Endothelial cell of umbilical vein (primary cell): ENCODE measurements around the gene AKR7A3. TPM values are rescaled to one million over a fixed set of nuclear protein-coding genes. Genes with fewer than 3 reads are reported as not detected.

Source experiments
- BruUV-seq: library from RNA; stranded (reverse); fragments of 400-500 nt; replicated peaks from 2 replicates; lab custom pipeline; 2021; lab: Mats Ljungman, UMichigan
- CTCF ChIA-PET: fragments of 300-600, 350-600 bp; sonication (Branson Sonifier 250); formaldehyde crosslinking; loops from one replicate; lab custom pipeline; 2021; ENCODE audit warnings: antibody characterized with exemption, inconsistent platforms; lab: Charles Lee
- POLR2A ChIA-PET: fragments of 300-600, 350-600 bp; sonication (Branson Sonifier 250); formaldehyde crosslinking; loops from one replicate; lab custom pipeline; 2021; ENCODE audit warnings: antibody characterized with exemption, inconsistent platforms; lab: Charles Lee
- DNase-seq: peaks from one replicate; pipeline ENCODE4 v3.0.0-alpha.2; 2011; ENCODE audit warnings: low read depth, low spot score
- FAIRE-seq: peaks from 2 replicates; lab custom pipeline; 2011; peaks lifted over from hg19 to GRCh38; lab: Jason Lieb, UNC
- H2AFZ ChIP-seq: 2 replicates; pipeline ENCODE4 v1.6.0; 2012; ENCODE audit warnings: low read depth, low read length, control low read depth, inconsistent platforms
- H3K27ac ChIP-seq: 2 replicates; pipeline ENCODE4 v1.5.1; 2011; ENCODE audit warnings: low read depth, mild to moderate bottlenecking, control low read depth, low read length, moderate library complexity; ENCODE audit not compliant: insufficient read depth
- H3K27me3 ChIP-seq, 2 experiments: 2 replicates each; pipeline versions ENCODE4 v1.6.0 to v1.6.1; 2011; ENCODE audit warnings: low read length in 2 of 2, mixed read lengths in 1 of 2; ENCODE audit not compliant: control insufficient read depth in 2 of 2, insufficient read depth in 2 of 2
- H3K36me3 ChIP-seq, 2 experiments: 2 replicates in 1 of 2; 3 replicates in 1 of 2; pipeline ENCODE4 v1.5.1; 2011; ENCODE audit warnings: low read length in 2 of 2, mild to moderate bottlenecking in 1 of 2, moderate library complexity in 1 of 2; ENCODE audit not compliant: control insufficient read depth in 2 of 2, insufficient read depth in 2 of 2; ENCODE audit errors: extremely low read depth in 1 of 2
- H3K4me1 ChIP-seq: 3 replicates; pipeline ENCODE4 v1.5.1; 2011; ENCODE audit warnings: mild to moderate bottlenecking, low read length; ENCODE audit not compliant: control insufficient read depth, insufficient read depth; ENCODE audit errors: extremely low read depth
- H3K4me2 ChIP-seq: 2 replicates; pipeline ENCODE4 v1.6.1; 2011; ENCODE audit warnings: low read length, control low read depth, mixed read lengths; ENCODE audit not compliant: insufficient read depth
- H3K4me3 ChIP-seq, 3 experiments: fragments of 200-600 bp in 1 of 3; sonication (generic), shearing (Covaris generic) in 1 of 3; replicated peaks in 1 of 3; 2 replicates each; pipeline ENCODE4 v1.5.1; 2011 to 2016; ENCODE audit warnings: control low read depth in 3 of 3, low read length in 3 of 3, mild to moderate bottlenecking in 2 of 3, inconsistent platforms in 1 of 3, low read depth in 1 of 3, moderate library complexity in 1 of 3; ENCODE audit not compliant: insufficient read depth in 1 of 3
- H3K79me2 ChIP-seq: 2 replicates; pipeline ENCODE4 v1.6.0; 2012; ENCODE audit warnings: low read length, inconsistent platforms; ENCODE audit not compliant: control insufficient read depth, insufficient read depth
- H3K9ac ChIP-seq: replicated peaks from 2 replicates; pipeline ENCODE3; 2011; ENCODE audit warnings: low read length, control low read depth; ENCODE audit not compliant: insufficient read depth; ENCODE audit errors: extremely low read depth
- H3K9me1 ChIP-seq: replicated peaks from 3 replicates; pipeline ENCODE4 v1.6.0; 2011; ENCODE audit warnings: mild to moderate bottlenecking, low read length; ENCODE audit not compliant: control insufficient read depth, insufficient read depth; ENCODE audit errors: extremely low read depth
- H3K9me3 ChIP-seq: replicated peaks from 2 replicates; pipeline ENCODE4 v1.5.1; 2012; ENCODE audit warnings: low read length, inconsistent platforms; ENCODE audit not compliant: control insufficient read depth, insufficient read depth
- H4K20me1 ChIP-seq: replicated peaks from 2 replicates; pipeline ENCODE3; 2011; ENCODE audit warnings: mild to moderate bottlenecking, low read length; ENCODE audit not compliant: control insufficient read depth, insufficient read depth; ENCODE audit errors: extremely low read depth
- CTCF ChIP-seq, 2 donors: IDR thresholded peaks; 1 replicate in 1 of 2; 2 replicates in 1 of 2; pipeline ENCODE4 v1.5.1; 2011; ENCODE audit warnings: low read length in 2 of 2, mild to moderate bottlenecking in 2 of 2, moderate library complexity in 2 of 2, control low read depth in 1 of 2, inconsistent platforms in 1 of 2, low read depth in 1 of 2; ENCODE audit not compliant: insufficient read depth in 1 of 2; ENCODE audit errors: extremely low read depth in 1 of 2
- EZH2 ChIP-seq: IDR thresholded peaks from 2 replicates; pipeline ENCODE4 v1.6.1; 2012; ENCODE audit warnings: borderline replicate concordance, low read depth, mild to moderate bottlenecking, moderate library complexity, low read length, inconsistent platforms; ENCODE audit not compliant: severe bottlenecking
- FOS ChIP-seq: IDR thresholded peaks from 2 replicates; pipeline ENCODE4 v1.6.1; 2011; ENCODE audit warnings: mild to moderate bottlenecking, low read length, moderate library complexity, borderline replicate concordance; ENCODE audit not compliant: insufficient read depth
- GATA2 ChIP-seq: IDR thresholded peaks from 2 replicates; pipeline ENCODE4 v1.7.0; 2011; ENCODE audit warnings: low read depth, mild to moderate bottlenecking, moderate library complexity, mixed read lengths, low read length; ENCODE audit not compliant: insufficient read length, insufficient read depth
- JUN ChIP-seq: IDR thresholded peaks from 2 replicates; pipeline ENCODE4 v1.6.1; 2011; ENCODE audit warnings: borderline replicate concordance, low read depth; ENCODE audit not compliant: insufficient read length, insufficient read depth
- MAX ChIP-seq: IDR thresholded peaks from 2 replicates; pipeline ENCODE4 v1.6.1; 2011; ENCODE audit not compliant: insufficient read depth, insufficient read length
- MYC ChIP-seq: IDR thresholded peaks from one replicate; pipeline ENCODE4 v1.6.1; 2011; ENCODE audit warnings: mild to moderate bottlenecking, low read depth, low read length
- POLR2A ChIP-seq: IDR thresholded peaks from 2 replicates; pipeline ENCODE4 v1.6.1; 2012; ENCODE audit warnings: low read depth, mild to moderate bottlenecking, control low read depth, low read length
- POLR2AphosphoS5 ChIP-seq: IDR thresholded peaks from 2 replicates; pipeline ENCODE4 v1.6.1; 2012; ENCODE audit warnings: low read depth, mild to moderate bottlenecking, control low read depth, low read length, moderate library complexity; ENCODE audit not compliant: insufficient read depth
- dilution Hi-C: fragments of 300-500 bp; cut with MboI; formaldehyde crosslinking; loops from one replicate; pipeline ENCODE4 v1.15.0; 2019; ENCODE audit warnings: low sequenced_read_pairs; ENCODE audit not compliant: extremely low pct_ligation_motif_present
- intact Hi-C: fragments of 100-400 bp; cut with micrococcal nuclease; formaldehyde crosslinking; loops from one replicate; pipeline ENCODE4 v1.10.0; 2022
- polyA plus RNA-seq, 4 experiments: library from polyadenylated mRNA; depleted of rRNA in 3 of 4; stranded (reverse) in 3 of 4; unstranded in 1 of 4; fragments of >200 nt; gene quantifications; 2 replicates each; pipeline versions ENCODE4 v1.2.1 to v1.2.3, GENCODE V29; 2011 to 2012; ENCODE audit warnings: missing spikeins in 1 of 4
- total RNA-seq: library from RNA; stranded (reverse); gene quantifications from 2 replicates; pipeline ENCODE4 v1.2.3, GENCODE V29; 2021

Gene AKR7A3
- total and polyA plus RNA-seq, 2 donors (not counting 3 experiments of a cell fraction or from before 2014, with no cell fraction given), result 0.49 to 0.50 TPM

GRCh38 chr1:19306941-19307340 is 18.4 kb upstream of the AKR7A3 start:
- peaks cover 8 to 20% of the 10 kb centered on the region in 2 experiments for H3K36me3 ChIP-seq
- no peaks in the 10 kb centered on the region for H3K9me3 ChIP-seq
- POLR2A ChIA-PET, result interaction anchor here (0.7 kb wide), 1 partner anchor 41 kb away, joined by 3 read pairs; no protein-coding TSS in a partner anchor
- no peaks in the 10 kb centered on the region for H3K27me3 ChIP-seq
- no peak overlapping the region for H3K27ac ChIP-seq
- no peak for TF ChIP-seq CTCF (IDR thresholded peaks at IDR 0.05; ENCODE audit: extremely low read depth in 1 of 2, insufficient read depth in 1 of 2, low read depth in 1 of 2, low read length in 2 of 2)
- TF ChIP-seq POLR2A, result no peak
- no peak for TF ChIP-seq EZH2
- no peak for TF ChIP-seq MYC
- no peaks in the 10 kb centered on the region for H4K20me1 ChIP-seq
- dilution Hi-C loops, result no loop called here
- H3K4me3 ChIP-seq, result no peak overlapping the region
- no peak overlapping the region for H2AFZ ChIP-seq
- intact Hi-C loops, result no loop called here
- DNase-seq (no peak), FAIRE-seq (no peak)
- CTCF ChIA-PET, result no interaction called here
- peaks cover 5% of the 10 kb centered on the region for H3K4me1 ChIP-seq
- H3K4me2 ChIP-seq, result no peak overlapping the region
- no peaks in the 10 kb centered on the region for H3K9me1 ChIP-seq
- no peak overlapping the region for H3K9ac ChIP-seq
- peaks cover 7% of the 10 kb centered on the region for H3K79me2 ChIP-seq
- BruUV-seq, result no TSS peak

GRCh38 chr1:19305880-19306279 is 17.3 kb upstream of the AKR7A3 start:
- Histone ChIP-seq H3K9me1 (no peaks in the 10 kb centered on the region), H3K4me2 (no peak overlapping the region), H3K36me3 (peaks cover 8 to 20% of the 10 kb centered on the region in 2 experiments), H3K9me3 (no peaks in the 10 kb centered on the region), H3K79me2 (no peaks in the 10 kb centered on the region), H3K4me3 (no peak overlapping the region), H2AFZ (no peak overlapping the region), H3K27ac (no peak overlapping the region), H3K27me3 (no peaks in the 10 kb centered on the region), H3K9ac (no peak overlapping the region), H3K4me1 (peaks cover under 1% of the 10 kb centered on the region), H4K20me1 (no peaks in the 10 kb centered on the region)
- BruUV-seq, result no TSS peak
- intact Hi-C loops (no loop called here), dilution Hi-C loops (no loop called here)
- FAIRE-seq (no peak), DNase-seq (no peak)
- ChIA-PET POLR2A (no interaction called here), CTCF (interaction anchor here (0.9 kb wide), 1 partner anchor 348 kb away, joined by 3 read pairs; no protein-coding TSS in a partner anchor)
- no peak for TF ChIP-seq CTCF (IDR thresholded peaks at IDR 0.05; ENCODE audit: extremely low read depth in 1 of 2, insufficient read depth in 1 of 2, low read depth in 1 of 2, low read length in 2 of 2)
- TF ChIP-seq JUN, result no peak
- no peak for TF ChIP-seq GATA2
- no peak for TF ChIP-seq FOS
- TF ChIP-seq EZH2, result no peak
- TF ChIP-seq POLR2A, result no peak
- no peak for TF ChIP-seq POLR2AphosphoS5
- TF ChIP-seq MYC, result no peak
- no peak for TF ChIP-seq MAX
